Loucy (cell line): ENCODE data around the gene CRYGS.
"Not testable (repeated sequence)": the region's sequence is repeated elsewhere in the genome, so short reads cannot be mapped to it uniquely, and the experiment has no call there.

Experiments used
- CTCF ChIP-seq: fragments of 200-600 bp; sonication (generic); conservative IDR thresholded peaks from 2 replicates; pipeline ENCODE4 v1.5.1; 2014; ENCODE audit warnings: mild to moderate bottlenecking, antibody characterized with exemption, low read length
- EZH2phosphoT487 ChIP-seq: fragments of 200-600 bp; IDR thresholded peaks from 2 replicates; pipeline ENCODE4 v1.6.1; 2018; ENCODE audit warnings: antibody characterized with exemption, mild to moderate bottlenecking, moderate library complexity, borderline replicate concordance

DNA sequence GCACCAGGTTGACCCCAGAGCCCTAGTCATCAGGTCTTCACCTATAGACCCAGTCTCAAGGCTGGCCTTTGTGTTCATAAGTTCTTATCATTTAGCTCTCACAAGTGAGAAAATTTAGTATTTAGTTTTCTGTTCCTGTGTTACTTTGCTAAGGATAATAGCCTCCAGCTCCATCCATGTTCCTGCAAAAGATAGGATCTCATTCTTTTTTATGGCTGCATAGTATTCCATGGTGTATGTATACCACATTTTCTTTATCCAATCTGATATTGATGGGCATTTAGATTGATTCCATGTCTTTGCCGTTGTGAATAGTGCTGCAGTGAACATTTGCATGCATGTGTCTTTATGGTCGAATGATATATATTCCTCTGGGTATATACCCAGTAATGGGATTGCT is 46.2 kb downstream of the CRYGS start:
- TF ChIP-seq CTCF, EZH2phosphoT487: not testable (repeated sequence)
